IMR-90 (cell line): ENCODE measurements around the gene TTC7B. TPM values are rescaled to one million over a fixed set of nuclear protein-coding genes. Genes with fewer than 3 reads are reported as not detected.

Source experiments
- ATAC-seq: fragments of 200-7000 bp; cut with Tn5 transposase; 2 replicates; pipeline ENCODE4 v1.9.1; 2020; ENCODE audit warnings: low read depth, mild to moderate bottlenecking, moderate library complexity
- BruUV-seq: library from RNA; stranded (reverse); fragments of 400-500 nt; replicated peaks from 2 replicates; lab custom pipeline; 2021; lab: Mats Ljungman, UMichigan
- CTCF ChIA-PET: fragments of 300-600 bp; formaldehyde crosslinking; extraction: SDS; loops from one replicate; lab custom pipeline; 2021; ENCODE audit warnings: antibody characterized with exemption; lab: Yijun Ruan, JAX
- POLR2A ChIA-PET: fragments of 300-600 bp; sonication (Branson Sonifier 250); formaldehyde crosslinking; loops from one replicate; lab custom pipeline; 2022; ENCODE audit warnings: antibody characterized with exemption; ENCODE audit not compliant: unreplicated experiment; lab: Charles Lee
- DNase-seq: peaks from one replicate; pipeline ENCODE4 v3.0.0; 2013
- H2AFZ ChIP-seq: replicated peaks from 2 replicates; pipeline ENCODE3; 2013; ENCODE audit warnings: low read length, mild to moderate bottlenecking; ENCODE audit not compliant: poor library complexity
- H2AK5ac ChIP-seq: 2 replicates; pipeline ENCODE4 v1.6.1; 2013; ENCODE audit warnings: low read depth, low read length, inconsistent platforms
- H2AK9ac ChIP-seq: replicated peaks from 2 replicates; pipeline ENCODE3; 2013; ENCODE audit warnings: mild to moderate bottlenecking, low read depth, low read length, moderate library complexity; ENCODE audit not compliant: poor library complexity
- H2BK120ac ChIP-seq: 2 replicates; pipeline ENCODE4 v1.6.1; 2013; ENCODE audit warnings: low read depth, low read length, inconsistent platforms
- H2BK15ac ChIP-seq: 3 replicates; pipeline ENCODE4 v1.6.1; 2013; ENCODE audit warnings: low read depth, low read length, inconsistent platforms
- H2BK20ac ChIP-seq: 2 replicates; pipeline ENCODE4 v1.6.1; 2013; ENCODE audit warnings: low read depth, mild to moderate bottlenecking, inconsistent platforms, low read length, moderate library complexity
- H2BK5ac ChIP-seq: 2 replicates; pipeline ENCODE4 v1.6.1; 2013; ENCODE audit warnings: mild to moderate bottlenecking, low read depth, low read length, inconsistent platforms; ENCODE audit not compliant: poor library complexity, severe bottlenecking
- H3K14ac ChIP-seq: replicated peaks from 2 replicates; pipeline ENCODE4 v1.6.1; 2013; ENCODE audit warnings: low read depth, low read length, inconsistent platforms
- H3K18ac ChIP-seq: 2 replicates; pipeline ENCODE4 v1.6.1; 2013; ENCODE audit warnings: low read depth, low read length, control low read depth
- H3K23ac ChIP-seq: 2 replicates; pipeline ENCODE4 v1.6.1; 2013; ENCODE audit warnings: low read depth, low read length, inconsistent platforms
- H3K27ac ChIP-seq: 2 replicates; pipeline ENCODE4 v1.5.1; 2013; ENCODE audit warnings: mild to moderate bottlenecking, control low read depth, low read length; ENCODE audit not compliant: insufficient read depth
- H3K27me3 ChIP-seq: 2 replicates; pipeline ENCODE4 v1.6.1; 2013; ENCODE audit warnings: low read length; ENCODE audit not compliant: control insufficient read depth, insufficient read depth
- H3K36me3 ChIP-seq: 2 replicates; pipeline ENCODE4 v1.6.1; 2013; ENCODE audit warnings: low read length, mixed read lengths; ENCODE audit not compliant: control insufficient read depth, insufficient read depth
- H3K4ac ChIP-seq: 2 replicates; pipeline ENCODE4 v1.6.1; 2013; ENCODE audit warnings: low read depth, low read length, inconsistent platforms
- H3K4me1 ChIP-seq: 2 replicates; pipeline ENCODE4 v1.6.1; 2013; ENCODE audit warnings: low read length, mixed read lengths; ENCODE audit not compliant: control insufficient read depth, insufficient read depth
- H3K4me2 ChIP-seq: 2 replicates; pipeline ENCODE4 v1.6.1; 2013; ENCODE audit warnings: low read depth, mild to moderate bottlenecking, control low read depth, low read length, moderate library complexity
- H3K4me3 ChIP-seq: 2 replicates; pipeline ENCODE4 v1.5.1; 2013; ENCODE audit warnings: low read depth, mild to moderate bottlenecking, control low read depth, low read length, moderate library complexity; ENCODE audit not compliant: insufficient read depth
- H3K56ac ChIP-seq: 2 replicates; pipeline ENCODE4 v1.6.1; 2013; ENCODE audit warnings: low read length, inconsistent platforms; ENCODE audit not compliant: insufficient read depth; ENCODE audit errors: extremely low read depth
- H3K79me1 ChIP-seq, 2 experiments: 2 replicates each; pipeline ENCODE4 v1.6.1; 2013; ENCODE audit warnings: low read length in 2 of 2, inconsistent platforms in 1 of 2, low read depth in 1 of 2
- H3K9ac ChIP-seq: 2 replicates; pipeline ENCODE4 v1.6.1; 2013; ENCODE audit warnings: low read depth, low read length, control low read depth
- H3K9me1 ChIP-seq: 2 replicates; pipeline ENCODE4 v1.6.1; 2013; ENCODE audit warnings: low read length, inconsistent platforms; ENCODE audit not compliant: insufficient read depth
- H3K9me3 ChIP-seq: 2 replicates; pipeline ENCODE4 v1.6.1; 2013; ENCODE audit warnings: low read length; ENCODE audit not compliant: control insufficient read depth, insufficient read depth
- H4K20me1 ChIP-seq: 2 replicates; pipeline ENCODE4 v1.6.1; 2013; ENCODE audit warnings: low read length, inconsistent platforms; ENCODE audit not compliant: insufficient read depth
- H4K5ac ChIP-seq: 2 replicates; pipeline ENCODE4 v1.6.1; 2013; ENCODE audit warnings: mild to moderate bottlenecking, low read depth, low read length, control low read depth
- H4K8ac ChIP-seq, 2 experiments: 2 replicates each; pipeline ENCODE4 v1.6.1; 2013; ENCODE audit warnings: low read depth in 2 of 2, low read length in 2 of 2, control low read depth in 1 of 2, inconsistent platforms in 1 of 2
- H4K91ac ChIP-seq: 2 replicates; pipeline ENCODE4 v1.6.1; 2013; ENCODE audit warnings: low read depth, low read length, inconsistent platforms; ENCODE audit not compliant: insufficient read depth
- BHLHE40 ChIP-seq: fragments of 150-350 bp; IDR thresholded peaks from 2 replicates; pipeline ENCODE4 v1.6.1; 2016; ENCODE audit warnings: mild to moderate bottlenecking, low read depth, low read length
- CHD1 ChIP-seq: IDR thresholded peaks from 2 replicates; pipeline ENCODE4 v1.6.1; 2012; ENCODE audit warnings: low read depth, low read length, improper control_type of control experiment
- ELK1 ChIP-seq: fragments of 150-350 bp; IDR thresholded peaks from 2 replicates; pipeline ENCODE4 v1.6.1; 2016; ENCODE audit warnings: low read depth, mild to moderate bottlenecking, low read length, moderate library complexity, borderline replicate concordance
- MAFK ChIP-seq: IDR thresholded peaks from 2 replicates; pipeline ENCODE4 v1.6.1; 2012; ENCODE audit warnings: low read depth, low read length, improper control_type of control experiment
- MAZ ChIP-seq: IDR thresholded peaks from 2 replicates; pipeline ENCODE4 v1.6.1; 2012; ENCODE audit warnings: low read depth, mild to moderate bottlenecking, low read length, improper control_type of control experiment, moderate library complexity, borderline replicate concordance
- MXI1 ChIP-seq: IDR thresholded peaks from 2 replicates; pipeline ENCODE4 v1.6.1; 2012; ENCODE audit warnings: low read depth, mild to moderate bottlenecking, low read length, moderate library complexity, borderline replicate concordance
- NFE2L2 ChIP-seq: fragments of 150-350 bp; IDR thresholded peaks from 2 replicates; pipeline ENCODE4 v1.6.1; 2016; ENCODE audit warnings: low read depth, mild to moderate bottlenecking, low read length
- POLR2A ChIP-seq: IDR thresholded peaks from 2 replicates; pipeline ENCODE4 v1.6.1; 2012; ENCODE audit warnings: mild to moderate bottlenecking, low read depth, low read length
- RAD21 ChIP-seq: IDR thresholded peaks from 2 replicates; pipeline ENCODE4 v1.6.1; 2012; ENCODE audit warnings: low read length, improper control_type of control experiment
- SMC3 ChIP-seq: fragments of 150-350 bp; IDR thresholded peaks from 2 replicates; pipeline ENCODE4 v1.6.1; 2016; ENCODE audit warnings: low read depth, mild to moderate bottlenecking, antibody characterized with exemption, low read length, moderate library complexity
- WGBS, 2 experiments: methylation state at CpG; one replicate each; pipeline versions ENCODE4 v1.1.5 to v1.1.7; 2013; ENCODE audit warnings: missing lambda C conversion rate in 2 of 2; ENCODE audit not compliant: insufficient read length in 1 of 2; ENCODE audit errors: extremely low coverage in 2 of 2; 5-methylcytosine and 5-hydroxymethylcytosine counted together
- dilution Hi-C: fragments of 300-500 bp; cut with HindIII; formaldehyde crosslinking; loops from one replicate; pipeline ENCODE4 v1.14.3; 2018; ENCODE audit warnings: low sequenced_read_pairs; ENCODE audit not compliant: unreplicated experiment
- in situ Hi-C: fragments of 300-500 bp; cut with MboI; formaldehyde crosslinking; loops from 3 replicates; pipeline ENCODE4 v1.14.3; 2019; ENCODE audit warnings: low sequenced_read_pairs, inconsistent platforms, mixed read lengths
- intact Hi-C: fragments of 100-400 bp; cut with micrococcal nuclease; formaldehyde crosslinking; loops from 2 replicates; pipeline ENCODE4 v1.10.0; 2022
- polyA plus RNA-seq, 3 experiments: library from polyadenylated mRNA; depleted of rRNA; stranded (reverse); fragments of >200 nt; gene quantifications; 2 replicates each; pipeline ENCODE4 v1.2.3, GENCODE V29; 2012; ENCODE audit warnings: low replicate concordance in 1 of 3
- total RNA-seq: library from RNA; depleted of rRNA; stranded (reverse); fragments of >200 nt; gene quantifications from 2 replicates; pipeline ENCODE4 v1.2.3, GENCODE V29; 2012

The TTC7B gene
- total and polyA plus RNA-seq, 2 of the 4 experiments (the other 2 are of a cell fraction), result 18.1 to 35.3 TPM

- Histone ChIP-seq H2BK120ac (no peak overlapping the region), H3K27me3 (no peaks in the 10 kb centered on the region), H3K14ac (no peak overlapping the region), H2AK9ac (no peak overlapping the region), H3K4me3 (no peak overlapping the region), H2AK5ac (peak overlapping the region; percentile 16; the same call in 1 of the 2 replicates), H3K9me1 (peaks cover 21% of the 10 kb centered on the region), H4K91ac (no peak overlapping the region), H4K8ac (peak overlapping the region; percentile 8 to 35; a peak in 1 of 4 replicates), H3K27ac (no peak overlapping the region), H2BK5ac (no peak overlapping the region), H3K36me3 (peaks cover 7% of the 10 kb centered on the region), H3K18ac (no peak overlapping the region), H3K4me1 (peaks cover 18% of the 10 kb centered on the region), H2BK15ac (0 out of 3 replicates have a peak overlapping the region, but pooled peaks have one; percentile 19), H3K23ac (no peak overlapping the region), H3K79me1 (peaks cover 5 to 20% of the 10 kb centered on the region in 2 experiments; a peak in 2 of 4 replicates), H3K56ac (no peak overlapping the region), H2BK20ac (no peak overlapping the region), H2AFZ (no peak overlapping the region), H3K9me3 (no peaks in the 10 kb centered on the region), H4K5ac (no peak overlapping the region), H4K20me1 (no peaks in the 10 kb centered on the region), H3K9ac (no peak overlapping the region), H3K4me2 (no peak overlapping the region), H3K4ac (0 out of 2 replicates have a peak overlapping the region, but pooled peaks have one; percentile 28)
- POLR2A ChIA-PET, result no interaction called here
- dilution Hi-C loops (no loop called here), intact Hi-C loops (no loop called here), in situ Hi-C loops (no loop called here)
- no CpG with 5 or more reads among the region's 5 CpGs for WGBS, 2 experiments
- no peak for DNase-seq
- ATAC-seq, result no peak
- TF ChIP-seq ELK1 (no peak), NFE2L2 (no peak), MAZ (no peak), CHD1 (no peak), MAFK (no peak), SMC3 (no peak), BHLHE40 (no peak), MXI1 (no peak), POLR2A (no peak), RAD21 (no peak)
- BruUV-seq, result no TSS peak
- CTCF ChIA-PET, result no interaction called here
These were observed 141.5 kb downstream of the TTC7B start for GRCh38 chr14:90674716-90675115.
